HG03060 (cell line): Measurements from ENCODE around the gene GSTM1.

Experiments
- ATAC-seq: cut with Tn5 transposase; IDR thresholded peaks from one replicate; pipeline ENCODE4 v1.9.1; 2021; ENCODE audit warnings: low read depth, moderate number of reproducible peaks; ENCODE audit not compliant: unreplicated experiment

GSTM1 gene

GRCh38 chr1:109687641-109688499, at the start of gene GSTM1:
TSS of gene GSTM1 (plus strand) at chr1:109687817. CDS start at chr1:109687874, 57 bp downstream.
- ATAC-seq, result no peak

GRCh38 chr1:109639063-109639840, 48.4 kb upstream of the GSTM1 start:
- no peak for ATAC-seq

GRCh38 chr1:109639841-109640184, 47.8 kb upstream of the GSTM1 start:
- ATAC-seq, result no peak

GRCh38 chr1:109640285-109640865, 47.2 kb upstream of the GSTM1 start:
- ATAC-seq, result no peak

- ATAC-seq, result no peak
Observed at GRCh38 chr1:109641078-109641740, 46.4 kb upstream of the GSTM1 start.

GRCh38 chr1:109641861-109642260, 45.8 kb upstream of the GSTM1 start:
- ATAC-seq, result no peak

- no peak for ATAC-seq
Observed at GRCh38 chr1:109642626-109643025, 45.0 kb upstream of the GSTM1 start.

GRCh38 chr1:109643385-109644230, 44.0 kb upstream of the GSTM1 start:
- ATAC-seq, result peak; percentile 44

- no peak for ATAC-seq
Observed at GRCh38 chr1:109644670-109645069, 42.9 kb upstream of the GSTM1 start.

- no peak for ATAC-seq
Observed at GRCh38 chr1:109649491-109649914, 38.1 kb upstream of the GSTM1 start.

- ATAC-seq, result no peak
Observed at GRCh38 chr1:109650609-109651008, 37.0 kb upstream of the GSTM1 start.

- no peak for ATAC-seq
Observed at GRCh38 chr1:109652402-109652801, 35.2 kb upstream of the GSTM1 start.

- no peak for ATAC-seq
Observed at GRCh38 chr1:109653306-109653705, 34.3 kb upstream of the GSTM1 start.

- no peak for ATAC-seq
Observed at GRCh38 chr1:109654519-109654918, 33.1 kb upstream of the GSTM1 start.

- ATAC-seq, result no peak
Observed at GRCh38 chr1:109655615-109656519, 31.8 kb upstream of the GSTM1 start, which contains the start of gene GSTM4. TSS of gene GSTM4 (plus strand) at chr1:109656099. CDS start at chr1:109656390, 291 bp downstream.

- ATAC-seq, result no peak
Observed at GRCh38 chr1:109657395-109657794, 30.2 kb upstream of the GSTM1 start.

GRCh38 chr1:109657970-109658369, 29.6 kb upstream of the GSTM1 start:
- no peak for ATAC-seq

GRCh38 chr1:109658533-109659042, 29.0 kb upstream of the GSTM1 start:
- ATAC-seq, result no peak

GRCh38 chr1:109659145-109659544, 28.5 kb upstream of the GSTM1 start:
- no peak for ATAC-seq
